ENCODE results near the gene FN3KRP.

The FN3KRP gene

DNA sequence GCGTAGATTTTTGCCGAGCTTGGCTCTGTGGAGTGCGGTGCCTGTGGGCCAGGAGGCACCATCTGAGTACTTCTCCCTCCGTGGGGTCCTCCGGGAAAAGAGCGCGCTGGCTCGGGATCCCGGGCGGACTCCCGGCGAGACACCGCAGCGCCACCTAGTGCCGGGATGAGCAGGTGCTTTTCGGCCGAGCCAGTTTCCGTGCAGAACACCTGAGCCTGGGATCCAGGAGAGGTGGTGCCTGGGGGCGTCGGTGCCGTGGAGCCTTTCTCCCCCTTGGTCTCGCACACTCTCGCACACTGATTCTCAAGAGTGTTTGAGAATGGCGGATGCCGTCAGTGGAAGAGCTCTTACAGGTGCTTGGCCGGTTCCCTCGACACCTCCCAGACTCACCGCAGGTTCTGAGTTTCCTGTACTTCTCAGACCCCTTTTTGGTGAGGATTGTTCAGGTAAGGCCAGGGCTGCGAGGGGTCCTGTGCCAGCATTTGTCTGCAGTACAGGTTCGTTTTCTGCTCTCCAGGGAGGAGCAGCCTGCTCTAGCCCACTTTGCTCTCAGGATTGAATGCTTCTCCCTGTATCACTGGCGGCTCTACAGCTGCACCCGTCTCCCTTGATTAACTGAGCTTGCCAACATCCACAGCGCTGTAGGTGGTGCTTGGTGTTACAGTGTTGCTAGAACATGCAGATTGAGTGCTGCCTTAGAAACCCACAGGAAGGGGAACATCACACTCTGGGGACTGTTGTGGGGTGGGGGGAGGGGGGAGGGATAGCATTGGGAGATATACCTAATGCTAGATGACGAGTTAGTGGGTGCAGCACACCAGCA lies 58.7 kb downstream of the FN3KRP start:
- Histone ChIP-seq H3K4me3 (ENCODE audit: low read length in 2 of 2) (peak overlapping the region in 1 of 2 donors; percentile 59), H3K27me3 (ENCODE audit: control insufficient read depth in 1 of 2, insufficient read depth in 2 of 2, low read length in 2 of 2) (no peaks in the 10 kb centered on the region), H3K9me3 (ENCODE audit: control insufficient read depth in 2 of 2, low read length in 2 of 2) (no peaks in the 10 kb centered on the region), H3K9ac (ENCODE audit: low read length in 2 of 2) (no peak overlapping the region), H3K36me3 (ENCODE audit: control insufficient read depth in 2 of 2, insufficient read depth in 2 of 2, low read length in 2 of 2) (peaks cover 10 to 16% of the 10 kb centered on the region in 2 donors), H3K4me1 (ENCODE audit: control insufficient read depth, insufficient read depth, low read length) (peaks cover 6% of the 10 kb centered on the region), H3K27ac (ENCODE audit: low read length) (no peak overlapping the region)

DNA sequence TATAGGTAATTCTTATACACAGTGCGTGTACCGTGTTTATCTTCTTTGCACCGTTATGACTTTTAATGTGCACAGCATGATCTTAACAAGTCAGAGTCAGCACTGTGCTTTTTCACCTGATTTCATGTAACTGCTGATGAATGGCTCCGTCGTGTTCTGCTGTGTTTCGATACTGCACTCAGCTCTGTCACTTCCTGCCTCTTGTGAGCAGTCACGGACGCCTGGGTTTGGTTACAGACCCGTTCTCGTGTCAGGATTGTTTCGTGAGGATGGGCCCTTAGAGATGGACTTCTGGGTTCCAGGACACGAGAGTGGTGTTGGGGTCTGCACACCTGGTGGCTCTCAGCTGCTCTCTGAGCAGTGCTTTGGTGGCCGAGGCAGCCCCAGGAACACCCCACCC lies 59.9 kb downstream of the FN3KRP start:
- no peaks in the 10 kb centered on the region for H3K27me3 ChIP-seq (ENCODE audit: control insufficient read depth in 1 of 2, insufficient read depth in 2 of 2, low read length in 2 of 2)
- no peak overlapping the region for H3K27ac ChIP-seq (ENCODE audit: low read length)
- no peaks in the 10 kb centered on the region for H3K9me3 ChIP-seq (ENCODE audit: control insufficient read depth in 2 of 2, low read length in 2 of 2)
- H3K36me3 ChIP-seq (ENCODE audit: control insufficient read depth in 2 of 2, insufficient read depth in 2 of 2, low read length in 2 of 2) = peaks cover 10 to 17% of the 10 kb centered on the region in 2 donors
- H3K4me3 ChIP-seq (ENCODE audit: low read length in 2 of 2) = no peak overlapping the region
- H3K4me1 ChIP-seq (ENCODE audit: control insufficient read depth, insufficient read depth, low read length) = peaks cover 6% of the 10 kb centered on the region
- H3K9ac ChIP-seq (ENCODE audit: low read length in 2 of 2) = no peak overlapping the region

Measured in stomach smooth muscle (tissue), 2 donors.